Esophagus squamous epithelium (tissue), 5 donors: ENCODE data around the gene RMI2. TPM values are rescaled to one million over a fixed set of nuclear protein-coding genes. Genes with fewer than 3 reads are reported as not detected.
"Not testable (repeated sequence)": the region's sequence is repeated elsewhere in the genome, so short reads cannot be mapped to it uniquely, and the experiment has no call there.

Experiments used
- DNase-seq: peaks from one replicate; lab custom pipeline; 2025; lab: John Stamatoyannopoulos, UW
- H3K27ac ChIP-seq, 4 donors: fragments of 200-600 bp; sonication (generic); one replicate each; pipeline ENCODE4 v1.5.1; 2016 to 2019; ENCODE audit warnings: mild to moderate bottlenecking in 1 of 4
- H3K27me3 ChIP-seq, 4 donors: fragments of 200-600 bp; sonication (generic); 1 replicate in 3 of 4; 2 replicates in 1 of 4; pipeline versions ENCODE4 v1.5.1 to v1.6.0; 2017 to 2021; ENCODE audit warnings: antibody characterized with exemption in 1 of 4
- H3K36me3 ChIP-seq, 3 donors: fragments of 200-600 bp; sonication (generic); one replicate each; pipeline ENCODE4 v1.5.1; 2016 to 2019
- H3K4me1 ChIP-seq, 3 donors: fragments of 200-600 bp; sonication (generic); one replicate each; pipeline ENCODE4 v1.5.1; 2017 to 2019
- H3K4me3 ChIP-seq, 4 donors: fragments of 200-600 bp; sonication (generic); 1 replicate in 3 of 4; 2 replicates in 1 of 4; pipeline ENCODE4 v1.5.1; 2016 to 2019; ENCODE audit warnings: mild to moderate bottlenecking in 2 of 4, moderate library complexity in 1 of 4
- H3K9me3 ChIP-seq, 3 donors: fragments of 200-600 bp; sonication (generic); one replicate each; pipeline ENCODE4 v1.5.1; 2016 to 2019
- CTCF ChIP-seq, 6 experiments: fragments of 450-650 bp in 4 of 6; fragments of 200-600 bp in 2 of 6; sonication (generic) in 2 of 6; IDR thresholded peaks; one replicate each; pipeline ENCODE4 v1.5.1; 2016 to 2019; ENCODE audit warnings: antibody characterized with exemption in 6 of 6, mild to moderate bottlenecking in 4 of 6, moderate library complexity in 4 of 6
- POLR2A ChIP-seq, 4 donors: fragments of 450-650 bp; IDR thresholded peaks; one replicate each; pipeline ENCODE4 v1.6.1; 2017; ENCODE audit warnings: antibody characterized with exemption in 4 of 4, mild to moderate bottlenecking in 4 of 4, moderate library complexity in 3 of 4
- WGBS, 2 donors: methylation state at CpG; one replicate each; pipeline ENCODE4 v1.1.5; 2018; 5-methylcytosine and 5-hydroxymethylcytosine counted together
- intact Hi-C: fragments of 100-400 bp; cut with DNase I; formaldehyde crosslinking; loops from one replicate; pipeline ENCODE4 v1.15.0; 2022
- total RNA-seq, 4 donors: library from RNA; depleted of rRNA; stranded (reverse); fragments of >200 nt; gene quantifications; one replicate each; pipeline ENCODE4 v1.1.0, GENCODE V29; 2016
- donor health status: DM: yes; HTN: yes; CAD: no.

Gene RMI2
- total RNA-seq, 4 donors from 2014 or later: 4.6 to 12.0 (median 8.1) TPM

GRCh38 chr16:11297492-11298142, 47.6 kb upstream of the RMI2 start:
- TF ChIP-seq CTCF (IDR thresholded peaks at IDR 0.05) (peak in 1 of 6 experiments; percentile 20), POLR2A (IDR thresholded peaks at IDR 0.05) (no peak)
- H3K27me3 ChIP-seq: peaks cover 0 to 6% (median 0%) of the 10 kb centered on the region in 4 donors
- peak overlapping the region in 3 of 4 donors; percentile 22 to 54 (median 26) for H3K4me3 ChIP-seq
- no peaks in the 10 kb centered on the region for H3K9me3 ChIP-seq
- DNase-seq: peak; percentile 55
- H3K27ac ChIP-seq: peak overlapping the region in 1 of 4 donors; percentile 26
- intact Hi-C loops: no loop called here
- peaks cover 12 to 42% (median 16%) of the 10 kb centered on the region in 3 donors for H3K4me1 ChIP-seq
- no peaks in the 10 kb centered on the region for H3K36me3 ChIP-seq
- 14 to 17% methylated on average over 8 to 15 of the region's 19 CpGs for WGBS, 2 donors

- peak overlapping the region in 1 of 4 donors; percentile 26 for H3K27ac ChIP-seq
- H3K4me1 ChIP-seq: peaks cover 16 to 49% (median 17%) of the 10 kb centered on the region in 3 donors
- H3K4me3 ChIP-seq: no peak overlapping the region
- no peaks in the 10 kb centered on the region for H3K27me3 ChIP-seq
- H3K9me3 ChIP-seq: no peaks in the 10 kb centered on the region
- TF ChIP-seq CTCF (IDR thresholded peaks at IDR 0.05) (no peak), POLR2A (IDR thresholded peaks at IDR 0.05) (no peak)
- intact Hi-C loops: no loop called here
- DNase-seq: no peak
- WGBS, 2 donors: 78 to 93% methylated on average over 5 of the region's 5 CpGs
- H3K36me3 ChIP-seq: no peaks in the 10 kb centered on the region
Measured at GRCh38 chr16:11298143-11298900, 46.9 kb upstream of the RMI2 start.

- DNase-seq, H3K27ac ChIP-seq, H3K9me3 ChIP-seq, H3K27me3 ChIP-seq, intact Hi-C loops, H3K36me3 ChIP-seq, H3K4me3 ChIP-seq: not testable (repeated sequence)
- WGBS, 2 donors: 58 to 60% methylated on average over 12 to 13 of the region's 13 CpGs
- peaks cover 16 to 53% (median 22%) of the 10 kb centered on the region in 3 donors for H3K4me1 ChIP-seq
Measured at GRCh38 chr16:11298950-11299547, 46.2 kb upstream of the RMI2 start.

GRCh38 chr16:11299865-11300559, 45.2 kb upstream of the RMI2 start:
- Histone ChIP-seq H3K4me3 (no peak overlapping the region), H3K27me3 (no peaks in the 10 kb centered on the region), H3K27ac (no peak overlapping the region), H3K36me3 (no peaks in the 10 kb centered on the region), H3K4me1 (peaks cover 16 to 53% (median 22%) of the 10 kb centered on the region in 3 donors), H3K9me3 (no peaks in the 10 kb centered on the region)
- intact Hi-C loops: no loop called here
- TF ChIP-seq CTCF (IDR thresholded peaks at IDR 0.05): no peak
- no peak for TF ChIP-seq POLR2A (IDR thresholded peaks at IDR 0.05)
- DNase-seq: no peak
- WGBS, 2 donors: 59 to 100% methylated on average over 1 to 5 of the region's 6 CpGs

GRCh38 chr16:11300560-11300892, 44.7 kb upstream of the RMI2 start:
- no peaks in the 10 kb centered on the region for H3K36me3 ChIP-seq
- no peak overlapping the region for H3K4me3 ChIP-seq
- no peaks in the 10 kb centered on the region for H3K9me3 ChIP-seq
- intact Hi-C loops: no loop called here
- H3K27ac ChIP-seq: no peak overlapping the region
- no peaks in the 10 kb centered on the region for H3K27me3 ChIP-seq
- no peak for DNase-seq
- 75 to 81% methylated on average over 7 of the region's 7 CpGs for WGBS, 2 donors
- H3K4me1 ChIP-seq: peaks cover 16 to 53% (median 22%) of the 10 kb centered on the region in 3 donors
- TF ChIP-seq CTCF (IDR thresholded peaks at IDR 0.05) (no peak), POLR2A (IDR thresholded peaks at IDR 0.05) (no peak)
